ENCODE results near the gene TMEM72.

DNA sequence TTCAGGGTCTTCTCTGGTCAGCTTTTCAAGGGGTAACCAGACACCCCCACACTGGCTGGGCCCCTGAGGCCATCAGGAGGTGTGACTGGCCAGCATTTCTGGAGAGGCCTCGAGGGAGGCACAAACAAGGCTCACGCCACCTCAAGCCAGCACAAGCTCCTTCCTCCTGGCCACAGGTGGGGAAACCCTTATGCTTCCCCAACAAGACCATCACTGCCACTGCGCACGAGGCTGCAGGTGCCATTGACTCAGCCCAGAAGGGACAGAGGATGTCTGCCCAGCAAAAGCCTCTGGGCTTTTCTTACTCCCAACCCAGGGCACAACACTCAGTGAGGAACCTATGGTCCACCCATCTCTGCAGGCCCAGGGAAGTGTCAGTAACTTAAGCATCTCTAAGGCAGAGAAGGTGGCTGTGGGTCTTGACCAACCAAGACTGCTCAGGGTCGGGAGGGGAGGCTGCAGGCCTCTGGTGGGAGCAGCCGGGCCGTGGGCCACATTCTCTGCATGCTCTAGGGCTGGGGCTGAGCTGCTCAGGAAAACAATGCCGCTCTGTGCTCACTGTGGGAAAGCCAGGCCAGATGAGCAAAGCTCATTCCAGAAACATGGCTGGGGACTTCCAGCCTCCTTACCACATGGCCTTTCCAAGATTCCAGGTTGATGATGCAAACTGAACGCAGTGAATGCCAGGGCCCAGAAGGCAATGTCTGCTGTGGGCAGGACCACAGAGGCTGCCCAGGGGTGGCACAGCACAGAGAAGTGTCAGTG lies 24.2 kb downstream of the TMEM72 start:
- TF ChIP-seq, protein P1, sequence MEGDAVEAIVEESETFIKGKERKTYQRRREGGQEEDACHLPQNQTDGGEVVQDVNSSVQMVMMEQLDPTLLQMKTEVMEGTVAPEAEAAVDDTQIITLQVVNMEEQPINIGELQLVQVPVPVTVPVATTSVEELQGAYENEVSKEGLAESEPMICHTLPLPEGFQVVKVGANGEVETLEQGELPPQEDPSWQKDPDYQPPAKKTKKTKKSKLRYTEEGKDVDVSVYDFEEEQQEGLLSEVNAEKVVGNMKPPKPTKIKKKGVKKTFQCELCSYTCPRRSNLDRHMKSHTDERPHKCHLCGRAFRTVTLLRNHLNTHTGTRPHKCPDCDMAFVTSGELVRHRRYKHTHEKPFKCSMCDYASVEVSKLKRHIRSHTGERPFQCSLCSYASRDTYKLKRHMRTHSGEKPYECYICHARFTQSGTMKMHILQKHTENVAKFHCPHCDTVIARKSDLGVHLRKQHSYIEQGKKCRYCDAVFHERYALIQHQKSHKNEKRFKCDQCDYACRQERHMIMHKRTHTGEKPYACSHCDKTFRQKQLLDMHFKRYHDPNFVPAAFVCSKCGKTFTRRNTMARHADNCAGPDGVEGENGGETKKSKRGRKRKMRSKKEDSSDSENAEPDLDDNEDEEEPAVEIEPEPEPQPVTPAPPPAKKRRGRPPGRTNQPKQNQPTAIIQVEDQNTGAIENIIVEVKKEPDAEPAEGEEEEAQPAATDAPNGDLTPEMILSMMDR (IDR thresholded peaks at IDR 0.05) = no peak
- no peak for TF ChIP-seq POLR2A (IDR thresholded peaks at IDR 0.05)
